OCI-M1 (cell line): ENCODE results near the gene POLDIP3.
A peak's percentile ranks its signal among the peaks of the same experiment; 100 is the strongest.
"Not testable (repeated sequence)": the region's sequence is repeated elsewhere in the genome, so short reads cannot be mapped to it uniquely, and the experiment has no call there.

Experiments used
- DNase-seq: peaks from one replicate; lab custom pipeline; 2025; lab: John Stamatoyannopoulos, UW

The POLDIP3 gene

GRCh38 chr22:42617155-42617983, 2.7 kb upstream of the POLDIP3 start:
- DNase-seq = no peak

DNA sequence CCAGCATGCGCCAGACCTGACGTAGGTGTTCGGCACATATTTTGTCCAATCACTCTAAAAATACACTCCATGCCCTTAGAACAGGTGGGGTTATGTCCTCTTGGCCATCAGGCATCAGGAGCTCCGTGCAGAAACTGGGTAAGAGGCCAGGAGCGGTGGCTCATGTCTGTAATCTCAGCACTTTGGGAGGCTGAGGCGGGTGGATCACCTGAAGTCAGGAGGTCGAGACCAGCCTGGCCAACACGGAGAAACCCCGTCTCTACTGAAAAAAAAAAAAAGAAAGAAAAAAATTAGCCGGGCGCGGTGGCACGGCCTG, 1.1 kb upstream of the POLDIP3 start:
- DNase-seq = not testable (repeated sequence)

DNA sequence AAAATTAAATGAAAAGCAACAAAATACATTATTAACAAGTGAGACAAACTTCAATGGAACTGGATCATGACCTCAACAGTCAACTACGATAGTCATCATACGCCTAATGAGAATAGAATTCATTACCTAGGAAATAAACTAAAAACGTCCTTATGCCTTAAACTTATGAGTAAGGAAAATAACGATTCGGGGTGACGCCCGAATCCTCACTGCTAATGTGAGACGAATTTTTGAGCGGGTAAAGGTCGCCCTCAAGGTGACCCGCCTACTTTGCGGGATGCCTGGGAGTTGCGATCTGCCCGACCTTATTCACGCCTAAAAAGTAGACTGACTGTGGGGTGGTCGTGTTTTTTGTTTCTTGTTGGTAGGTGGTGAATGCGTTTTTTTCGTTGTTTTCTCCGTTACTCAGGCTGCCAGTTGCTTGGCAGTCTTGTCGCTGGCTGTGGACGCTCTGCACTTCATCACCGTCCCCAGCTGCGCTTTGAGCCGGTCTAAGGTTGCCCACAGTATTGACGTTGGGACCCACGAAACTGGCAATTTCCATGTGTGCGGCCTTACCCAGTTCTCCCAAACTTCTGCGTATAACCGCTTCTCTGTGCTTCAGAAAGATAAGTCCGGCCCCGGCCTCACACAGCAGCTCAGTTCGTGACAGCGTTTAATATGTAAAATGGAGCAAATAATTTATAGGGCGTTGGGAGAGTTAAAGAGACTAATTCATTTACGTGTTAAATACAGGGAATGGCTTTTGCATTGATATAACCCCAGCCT, 593 bp upstream of the POLDIP3 start:
- peak; percentile 99 for DNase-seq

- DNase-seq = no peak
These were observed 796 bp downstream of the POLDIP3 start for GRCh38 chr22:42613872-42614301.

DNA sequence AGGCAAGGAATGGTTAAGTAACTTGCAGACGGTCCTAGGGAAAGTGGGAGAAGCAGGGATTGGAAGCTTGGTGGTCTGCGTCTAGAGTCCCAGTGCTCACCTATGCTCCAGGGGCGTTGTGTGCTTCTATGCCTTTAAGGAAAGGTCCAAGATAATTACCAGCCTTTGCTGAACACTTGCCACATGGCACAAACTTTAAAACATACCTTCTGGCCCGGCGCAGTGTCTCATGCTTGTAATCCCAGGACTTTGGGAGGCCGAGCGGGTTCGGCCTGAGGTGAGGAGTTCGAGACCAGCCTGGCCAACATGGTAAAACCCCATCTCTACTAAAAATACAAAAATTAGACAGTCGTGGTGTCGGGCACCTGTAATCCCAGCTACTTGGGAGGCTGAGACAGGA, 2.3 kb downstream of the POLDIP3 start:
- DNase-seq = no peak

DNA sequence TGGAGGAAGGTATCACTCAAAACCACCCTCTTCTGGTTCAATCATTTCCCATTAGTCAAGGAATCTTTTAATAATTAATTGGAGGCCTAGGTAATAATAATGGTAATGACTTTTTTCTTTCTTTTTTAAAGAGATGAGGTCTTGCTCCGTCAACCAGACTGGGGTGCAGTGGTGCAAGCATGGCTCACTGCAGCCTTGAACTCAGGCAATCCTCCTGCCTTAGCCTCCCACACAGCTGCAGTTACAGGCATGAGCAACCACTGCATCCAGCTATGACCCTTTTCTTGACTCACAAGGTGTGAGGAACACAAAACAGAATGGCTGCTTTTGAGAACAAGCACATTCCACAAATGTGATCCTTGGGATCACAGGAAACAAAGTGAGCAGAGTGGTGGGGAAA, 3.6 kb downstream of the POLDIP3 start:
- no peak for DNase-seq

GRCh38 chr22:42610186-42610585, 4.5 kb downstream of the POLDIP3 start:
- no peak for DNase-seq

DNA sequence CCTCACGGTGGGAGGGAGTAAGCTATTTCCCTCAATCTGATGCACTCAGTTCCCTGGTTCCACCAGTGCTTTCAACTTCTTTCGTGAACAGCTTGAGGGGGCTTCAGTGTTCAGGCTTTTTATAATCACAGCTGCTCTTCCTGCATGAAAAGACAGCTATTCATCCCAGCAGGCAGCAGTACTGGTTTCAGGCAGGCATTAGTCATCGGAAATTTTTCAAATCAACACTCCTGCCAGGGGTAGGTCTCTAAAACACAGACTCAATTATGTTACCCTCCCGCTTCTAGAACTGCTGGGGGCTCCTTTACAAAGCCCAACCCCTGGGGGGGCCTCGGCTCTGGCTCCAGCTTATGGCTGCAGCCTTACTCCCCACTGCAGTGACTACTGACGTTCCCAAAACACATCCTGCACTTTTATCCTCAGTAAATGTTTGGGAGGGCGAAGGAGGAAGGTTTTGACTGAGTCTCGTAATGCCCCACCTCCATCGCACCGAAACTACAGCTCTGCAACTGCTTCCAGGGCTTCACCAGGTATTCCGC, 5.8 kb downstream of the POLDIP3 start:
- DNase-seq = no peak

DNA sequence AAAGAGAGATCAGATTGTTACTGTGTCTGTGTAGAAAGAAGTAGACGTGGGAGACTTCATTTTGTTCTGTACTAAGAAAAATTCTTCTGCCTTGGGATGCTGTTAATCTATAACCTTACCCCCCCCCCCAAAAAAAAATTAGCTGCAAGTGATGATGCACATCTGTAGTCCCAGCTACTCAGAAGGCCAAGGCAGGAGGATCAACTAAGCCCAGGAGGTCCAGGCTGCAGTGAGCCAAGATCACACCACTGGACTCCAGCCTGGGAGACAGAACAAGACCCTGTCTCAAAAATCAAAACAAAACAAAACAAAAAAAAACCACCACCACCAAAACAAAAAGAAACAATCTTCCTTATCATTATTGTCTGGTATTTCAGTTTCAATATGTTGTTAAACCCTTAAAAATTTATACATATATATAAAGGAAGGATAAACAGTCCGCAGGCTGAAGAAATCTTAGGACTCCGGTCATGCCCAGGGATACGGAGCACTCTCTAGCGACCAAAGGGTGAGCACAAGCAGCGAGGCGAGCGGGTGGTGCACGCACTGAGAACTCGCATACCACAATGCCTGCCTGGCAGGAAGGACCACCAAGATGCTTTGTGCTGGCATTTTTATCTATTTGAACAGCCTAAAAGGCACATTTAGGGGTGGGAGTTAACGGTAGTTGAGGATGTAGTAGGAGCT, 6.4 kb downstream of the POLDIP3 start:
- DNase-seq = no peak

DNA sequence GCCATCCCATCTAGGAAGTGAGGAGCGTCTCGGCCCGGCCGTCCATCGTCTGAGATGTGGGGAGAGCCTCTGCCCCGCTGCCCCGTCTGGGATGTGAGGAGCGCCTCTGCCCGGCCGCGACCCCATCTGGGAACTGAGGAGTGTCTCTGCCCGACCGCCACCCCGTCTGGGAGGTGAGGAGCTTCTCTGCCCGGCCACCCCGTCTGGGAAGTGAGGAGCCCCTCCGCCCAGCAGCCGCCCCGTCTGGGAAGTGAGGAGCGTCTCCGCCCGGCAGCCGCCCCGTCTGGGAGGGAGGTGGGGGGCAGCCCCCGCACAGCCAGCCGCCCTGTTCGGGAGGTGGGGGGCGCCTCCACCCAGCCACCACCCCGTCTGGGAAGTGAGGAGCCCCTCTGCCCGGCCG, 7.0 kb downstream of the POLDIP3 start:
- DNase-seq = not testable (repeated sequence)

GRCh38 chr22:42604403-42604802, 10.3 kb downstream of the POLDIP3 start:
- DNase-seq = no peak

DNA sequence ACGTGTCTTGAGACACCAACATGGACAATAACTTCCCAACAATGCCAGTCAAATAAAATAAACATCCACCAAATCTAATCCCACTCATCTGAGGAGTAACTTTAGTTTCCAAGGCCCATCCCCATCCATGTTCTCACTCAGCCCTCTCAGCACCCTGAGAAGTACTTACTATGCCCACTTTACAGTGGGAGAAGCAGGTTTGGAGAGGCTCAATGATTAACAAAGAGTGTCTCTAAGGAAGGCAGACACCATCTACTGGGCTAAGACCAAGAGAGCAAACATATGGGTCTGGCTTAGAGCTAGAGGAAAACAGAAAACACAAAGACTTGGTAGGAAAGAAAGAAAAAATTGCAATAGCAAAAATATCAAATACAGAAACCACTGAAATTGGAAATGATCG, 11.3 kb downstream of the POLDIP3 start:
- no peak for DNase-seq

DNA sequence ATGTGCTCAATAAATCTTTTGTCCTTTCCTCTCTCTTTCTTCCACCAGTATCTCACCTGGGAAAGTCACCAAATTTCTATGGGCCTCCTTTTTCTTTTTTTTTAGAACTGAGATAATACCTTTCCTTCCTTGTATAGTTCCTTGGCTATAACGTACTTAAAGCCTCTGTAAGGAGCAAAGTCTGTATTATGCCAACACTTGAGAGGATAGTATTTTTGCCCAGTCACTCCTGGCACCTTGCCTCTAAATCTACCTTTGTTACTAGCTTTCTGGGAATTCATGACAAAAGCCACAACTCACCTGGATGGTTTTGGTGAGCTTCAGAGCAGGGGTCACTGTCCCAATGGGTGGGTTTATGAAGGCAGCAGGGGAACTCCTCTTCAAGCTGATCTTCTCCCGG, 12.2 kb downstream of the POLDIP3 start:
- DNase-seq = no peak

DNA sequence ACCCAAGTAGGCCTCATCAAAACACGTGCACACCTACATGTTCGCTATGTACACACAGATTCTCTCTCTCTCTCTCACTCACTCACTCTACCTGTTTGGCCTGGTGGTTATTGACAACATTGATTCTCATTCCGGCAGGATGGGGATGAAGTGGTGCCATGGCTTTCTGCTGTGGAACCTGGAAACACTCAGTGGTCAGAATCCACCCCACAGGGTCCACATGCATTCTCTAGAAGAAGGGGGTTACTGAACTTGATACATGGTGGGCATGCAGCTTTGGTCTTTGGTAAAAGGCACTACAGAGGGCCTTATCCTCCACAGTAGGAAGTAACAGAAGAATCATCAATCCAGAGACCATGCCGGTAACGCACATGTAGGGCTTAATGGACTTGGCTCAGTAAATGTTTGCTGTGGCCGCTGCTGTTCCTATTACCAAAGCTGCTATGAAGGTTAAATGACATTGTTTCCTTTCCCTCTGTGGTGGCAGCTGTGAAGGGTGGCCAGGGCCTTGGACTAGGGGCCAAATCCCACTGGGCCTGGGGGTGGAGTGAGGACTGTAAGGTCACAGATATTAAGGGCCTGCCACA, 12.7 kb downstream of the POLDIP3 start:
- DNase-seq = no peak

DNA sequence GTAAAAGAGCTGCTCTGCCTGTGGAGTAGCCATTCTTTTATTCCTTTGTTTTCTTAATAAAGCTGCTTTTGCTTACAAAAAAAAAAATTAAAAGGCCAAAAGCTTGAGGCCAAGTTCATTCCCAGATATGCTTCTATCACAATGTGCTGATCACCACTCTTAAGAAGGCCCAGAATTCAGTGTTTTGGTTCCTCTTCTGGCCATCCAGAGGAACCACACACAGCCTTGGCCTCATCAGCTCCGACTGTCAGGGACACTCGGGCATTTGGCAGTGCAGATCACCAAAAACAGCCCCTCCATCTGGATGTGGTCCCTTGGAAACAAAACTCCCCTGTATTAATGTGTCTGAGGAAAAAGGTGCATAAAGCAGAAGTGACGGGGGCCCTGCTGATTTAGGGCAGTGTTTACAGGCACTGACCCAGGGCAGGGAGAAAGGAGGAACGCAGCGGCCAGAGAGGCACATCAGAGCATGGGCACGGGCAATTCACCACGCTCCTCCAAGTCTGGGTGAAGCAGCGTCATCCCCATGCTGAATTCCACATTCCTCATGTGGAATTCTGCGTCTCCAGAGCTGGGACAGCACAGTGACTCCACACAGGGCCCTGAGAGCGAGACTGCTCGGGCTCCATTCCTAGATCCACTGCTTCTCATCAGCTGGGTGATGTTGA, 17.7 kb downstream of the POLDIP3 start:
- DNase-seq = no peak

DNA sequence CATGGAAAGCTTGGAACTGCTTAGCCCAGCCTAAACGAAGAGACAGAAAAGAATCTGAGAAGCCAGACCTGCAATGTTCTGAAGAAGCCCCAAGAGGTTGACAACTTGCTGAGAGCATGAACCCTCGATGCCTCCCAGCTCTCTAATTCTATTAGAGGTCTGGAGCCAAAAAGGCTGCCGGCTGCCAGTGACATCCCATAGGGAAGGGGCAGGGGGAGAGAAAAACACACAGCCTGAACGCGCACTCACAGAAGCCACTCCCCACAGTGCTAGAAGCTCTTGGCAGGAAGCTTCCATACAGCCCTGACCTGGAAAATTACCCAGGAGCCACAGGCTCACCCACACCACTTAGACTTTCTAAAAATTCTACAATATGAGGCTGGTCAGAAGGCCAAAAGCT, 18.3 kb downstream of the POLDIP3 start:
- no peak for DNase-seq

- no peak for DNase-seq
These were observed 19.2 kb downstream of the POLDIP3 start for GRCh38 chr22:42595434-42595833.

GRCh38 chr22:42591987-42592386, 22.7 kb downstream of the POLDIP3 start:
- no peak for DNase-seq

DNA sequence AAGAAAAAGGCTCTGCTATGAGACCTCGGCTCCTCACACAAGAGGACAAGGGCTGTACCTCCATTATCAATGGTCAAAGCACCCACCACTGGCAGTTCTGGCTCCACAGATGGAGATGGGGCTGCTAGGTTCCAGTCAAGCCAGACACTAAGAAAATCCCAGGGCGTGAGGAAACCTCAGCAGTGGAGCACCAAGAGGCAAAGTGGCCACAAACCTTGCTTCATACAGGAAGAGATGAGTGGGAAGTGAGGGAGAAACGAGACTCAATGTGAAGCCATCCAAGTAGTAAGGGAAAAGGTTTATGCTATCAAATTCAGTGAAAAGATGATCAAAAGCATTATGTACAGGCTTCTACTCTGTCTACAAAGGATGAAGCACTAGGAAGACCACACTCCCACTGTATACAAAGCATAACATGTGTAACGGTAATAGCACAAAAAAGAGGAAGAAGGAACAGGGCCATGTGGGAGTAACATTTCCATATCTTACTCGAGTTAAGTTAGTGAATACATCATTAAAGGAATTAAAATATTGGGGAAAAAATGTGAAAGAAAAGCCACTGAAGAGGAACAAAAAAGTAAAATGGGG, 27.0 kb downstream of the POLDIP3 start:
- DNase-seq = peak; percentile 45

DNA sequence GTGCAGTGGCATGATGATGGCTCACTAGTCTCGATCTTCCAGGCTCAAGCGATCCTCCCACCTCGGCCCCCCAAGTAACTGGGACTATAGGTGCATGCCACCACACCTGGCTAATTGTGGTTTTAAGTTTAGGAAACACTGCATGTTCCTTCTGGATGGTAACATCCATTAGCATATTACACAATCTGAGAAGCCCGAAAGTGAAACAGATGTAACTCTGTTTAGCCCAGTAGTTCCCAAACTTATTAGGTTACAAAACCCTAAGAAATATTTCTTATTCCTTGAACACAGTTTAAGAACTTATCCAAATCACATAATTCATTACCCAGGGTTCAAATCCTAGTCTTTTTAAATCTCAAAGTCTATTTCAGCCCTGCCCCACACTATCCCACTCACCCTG, 28.3 kb downstream of the POLDIP3 start:
- DNase-seq = no peak

- no peak for DNase-seq
These were observed 29.6 kb downstream of the POLDIP3 start for GRCh38 chr22:42585096-42585495.
